Measurements from ENCODE around the gene EBF4. TPM values are rescaled to one million over a fixed set of nuclear protein-coding genes. Genes with fewer than 3 reads are reported as not detected.

EBF4 gene
- total RNA-seq, 4 donors from 2014 or later = 0.36 to 1.5 (median 1.1) TPM; not detected in 1

DNA sequence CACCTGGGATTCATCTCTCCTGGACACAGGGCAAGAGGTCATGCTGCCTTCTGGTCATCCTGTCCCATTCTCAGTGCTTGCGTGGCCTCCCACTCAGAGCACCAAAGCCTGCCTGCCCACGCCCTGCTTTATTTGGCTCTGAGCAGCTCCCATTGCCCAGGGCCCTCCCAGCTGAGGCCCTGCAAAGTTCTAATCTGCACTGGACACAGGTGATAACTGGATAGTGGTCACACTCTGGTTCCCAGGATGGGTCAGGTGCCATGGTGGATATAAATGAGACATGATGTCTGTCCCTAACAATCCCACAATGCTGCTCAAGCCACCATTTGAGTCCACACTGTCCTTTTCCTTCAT lies 68.3 kb downstream of the EBF4 start:
- Histone ChIP-seq H3K36me3 (no peaks in the 10 kb centered on the region), H3K27me3 (peaks cover 15 to 27% (median 18%) of the 10 kb centered on the region in 3 donors), H3K9me3 (no peaks in the 10 kb centered on the region), H3K27ac (no peak overlapping the region), H3K4me1 (no peaks in the 10 kb centered on the region), H3K4me3 (no peak overlapping the region)
- DNase-seq = no peak
- no peak for ATAC-seq
- in situ Hi-C loops (cut with MboI; ENCODE audit: low sequenced_read_pairs in 4 of 4) (no loop called here), intact Hi-C loops (cut with DNase I; ENCODE audit: low total_unique reads) (no loop called here)
- TF ChIP-seq, protein P1, sequence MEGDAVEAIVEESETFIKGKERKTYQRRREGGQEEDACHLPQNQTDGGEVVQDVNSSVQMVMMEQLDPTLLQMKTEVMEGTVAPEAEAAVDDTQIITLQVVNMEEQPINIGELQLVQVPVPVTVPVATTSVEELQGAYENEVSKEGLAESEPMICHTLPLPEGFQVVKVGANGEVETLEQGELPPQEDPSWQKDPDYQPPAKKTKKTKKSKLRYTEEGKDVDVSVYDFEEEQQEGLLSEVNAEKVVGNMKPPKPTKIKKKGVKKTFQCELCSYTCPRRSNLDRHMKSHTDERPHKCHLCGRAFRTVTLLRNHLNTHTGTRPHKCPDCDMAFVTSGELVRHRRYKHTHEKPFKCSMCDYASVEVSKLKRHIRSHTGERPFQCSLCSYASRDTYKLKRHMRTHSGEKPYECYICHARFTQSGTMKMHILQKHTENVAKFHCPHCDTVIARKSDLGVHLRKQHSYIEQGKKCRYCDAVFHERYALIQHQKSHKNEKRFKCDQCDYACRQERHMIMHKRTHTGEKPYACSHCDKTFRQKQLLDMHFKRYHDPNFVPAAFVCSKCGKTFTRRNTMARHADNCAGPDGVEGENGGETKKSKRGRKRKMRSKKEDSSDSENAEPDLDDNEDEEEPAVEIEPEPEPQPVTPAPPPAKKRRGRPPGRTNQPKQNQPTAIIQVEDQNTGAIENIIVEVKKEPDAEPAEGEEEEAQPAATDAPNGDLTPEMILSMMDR (IDR thresholded peaks at IDR 0.05 in 4 of 5, conservative IDR thresholded peaks at IDR 0.05 in 1 of 5) = no peak
- no peak for TF ChIP-seq POLR2A (IDR thresholded peaks at IDR 0.05)

DNA sequence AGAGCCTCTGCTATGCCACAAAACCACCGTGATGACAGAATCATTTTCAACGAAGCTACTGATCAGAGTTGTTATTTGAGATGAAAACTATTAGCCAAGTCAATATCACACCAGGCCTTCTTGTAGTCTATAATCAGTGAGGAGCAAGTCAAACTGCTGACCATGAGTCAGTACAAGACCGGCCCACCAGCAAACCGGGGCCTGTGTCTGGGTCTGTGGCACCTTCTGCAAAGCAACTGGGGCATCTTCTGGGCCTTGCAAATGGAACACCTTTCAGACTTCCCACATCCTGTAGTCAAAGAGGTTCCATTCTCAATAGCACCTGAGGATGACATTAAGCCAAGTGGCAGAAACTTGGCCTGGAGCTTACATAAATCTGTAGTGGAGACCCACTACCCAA lies 69.3 kb downstream of the EBF4 start:
- no peak for TF ChIP-seq POLR2A (IDR thresholded peaks at IDR 0.05)
- TF ChIP-seq, protein P1 (IDR thresholded peaks at IDR 0.05 in 4 of 5, conservative IDR thresholded peaks at IDR 0.05 in 1 of 5) = no peak
- Histone ChIP-seq H3K27ac (no peak overlapping the region), H3K4me3 (no peak overlapping the region), H3K27me3 (peaks cover 11 to 26% (median 20%) of the 10 kb centered on the region in 3 donors), H3K9me3 (no peaks in the 10 kb centered on the region), H3K36me3 (no peaks in the 10 kb centered on the region), H3K4me1 (no peaks in the 10 kb centered on the region)
- ATAC-seq = no peak
- no peak for DNase-seq
- intact Hi-C loops (cut with DNase I; ENCODE audit: low total_unique reads) (no loop called here), in situ Hi-C loops (cut with MboI; ENCODE audit: low sequenced_read_pairs in 4 of 4) (no loop called here)

DNA sequence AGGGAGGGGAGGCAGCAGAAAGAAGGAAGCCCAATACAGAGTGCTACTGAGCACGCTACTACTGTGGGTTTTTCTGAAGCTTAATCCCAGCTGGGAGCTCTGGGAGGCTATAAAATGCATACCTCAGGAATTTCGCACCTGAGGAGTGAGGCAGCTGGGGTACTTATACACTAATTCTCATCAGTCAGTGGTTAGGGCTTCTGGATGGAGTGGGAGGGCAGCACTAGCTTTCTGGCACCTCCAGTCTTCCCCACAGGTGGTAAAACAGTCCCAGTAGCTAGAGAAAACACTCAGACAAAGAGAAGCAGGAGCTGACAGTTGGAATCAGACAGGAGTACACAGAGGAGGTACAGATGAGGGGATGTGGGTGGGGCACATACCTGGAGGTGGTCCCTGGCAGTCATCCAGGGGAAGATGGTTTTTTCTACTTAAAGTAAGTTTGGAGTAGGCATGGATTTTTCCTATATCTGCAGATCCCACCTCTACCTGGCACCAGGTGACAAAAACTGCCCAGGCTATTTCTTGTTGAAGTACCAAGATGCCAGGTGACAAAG lies 70.1 kb downstream of the EBF4 start:
- intact Hi-C loops (cut with DNase I; ENCODE audit: low total_unique reads) = no loop called here

DNA sequence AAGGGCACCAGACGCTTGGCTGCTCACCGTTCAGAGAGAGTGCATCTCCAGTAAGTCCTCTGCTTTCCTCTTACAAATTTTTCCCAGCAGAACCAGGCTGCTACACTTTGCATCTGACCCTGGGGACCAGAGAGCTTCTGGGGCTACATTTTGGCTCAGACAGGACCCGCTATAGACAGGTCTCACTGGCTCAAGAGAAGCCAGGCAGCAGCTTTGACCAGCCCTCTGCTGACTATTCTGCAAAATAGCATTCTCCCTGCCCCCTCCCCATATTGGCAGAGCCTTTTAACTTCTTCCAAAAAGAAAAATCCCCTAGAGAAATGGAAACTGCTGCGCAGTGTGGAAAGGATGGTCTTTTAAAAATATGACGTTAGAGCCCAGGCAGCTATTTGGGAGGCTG lies 70.6 kb downstream of the EBF4 start:
- H3K27ac ChIP-seq = no peak overlapping the region
- H3K36me3 ChIP-seq = no peaks in the 10 kb centered on the region
- peaks cover 12 to 22% (median 14%) of the 10 kb centered on the region in 3 donors for H3K27me3 ChIP-seq
- TF ChIP-seq, protein P1 (IDR thresholded peaks at IDR 0.05 in 4 of 5, conservative IDR thresholded peaks at IDR 0.05 in 1 of 5) = no peak
- no peak for TF ChIP-seq POLR2A (IDR thresholded peaks at IDR 0.05)
- DNase-seq (no peak), ATAC-seq (no peak)
- no peaks in the 10 kb centered on the region for H3K4me1 ChIP-seq
- no peak overlapping the region for H3K4me3 ChIP-seq
- H3K9me3 ChIP-seq = no peaks in the 10 kb centered on the region
- intact Hi-C loops (cut with DNase I; ENCODE audit: low total_unique reads) = no loop called here
- in situ Hi-C loops (cut with MboI; ENCODE audit: low sequenced_read_pairs in 4 of 4) = no loop called here

More for the DNA sequence above, 70.1 kb downstream of the EBF4 start:
- H3K27me3 ChIP-seq = peaks cover 14 to 22% (median 18%) of the 10 kb centered on the region in 3 donors
- ATAC-seq (no peak), DNase-seq (no peak)
- TF ChIP-seq POLR2A (IDR thresholded peaks at IDR 0.05) = no peak
- TF ChIP-seq, protein P1 (IDR thresholded peaks at IDR 0.05 in 4 of 5, conservative IDR thresholded peaks at IDR 0.05 in 1 of 5) = no peak
- H3K9me3 ChIP-seq = no peaks in the 10 kb centered on the region
- H3K27ac ChIP-seq = no peak overlapping the region
- H3K36me3 ChIP-seq = no peaks in the 10 kb centered on the region
- in situ Hi-C loops (cut with MboI; ENCODE audit: low sequenced_read_pairs in 4 of 4) = no loop called here
- H3K4me1 ChIP-seq = no peaks in the 10 kb centered on the region
- H3K4me3 ChIP-seq = no peak overlapping the region
